ENCODE data around the gene SMS. TPM values are rescaled to one million over a fixed set of nuclear protein-coding genes. Genes with fewer than 3 reads are reported as not detected.

Gene SMS
- total RNA-seq, 2 experiments from 2014 or later = 64.9 to 86.3 TPM

DNA sequence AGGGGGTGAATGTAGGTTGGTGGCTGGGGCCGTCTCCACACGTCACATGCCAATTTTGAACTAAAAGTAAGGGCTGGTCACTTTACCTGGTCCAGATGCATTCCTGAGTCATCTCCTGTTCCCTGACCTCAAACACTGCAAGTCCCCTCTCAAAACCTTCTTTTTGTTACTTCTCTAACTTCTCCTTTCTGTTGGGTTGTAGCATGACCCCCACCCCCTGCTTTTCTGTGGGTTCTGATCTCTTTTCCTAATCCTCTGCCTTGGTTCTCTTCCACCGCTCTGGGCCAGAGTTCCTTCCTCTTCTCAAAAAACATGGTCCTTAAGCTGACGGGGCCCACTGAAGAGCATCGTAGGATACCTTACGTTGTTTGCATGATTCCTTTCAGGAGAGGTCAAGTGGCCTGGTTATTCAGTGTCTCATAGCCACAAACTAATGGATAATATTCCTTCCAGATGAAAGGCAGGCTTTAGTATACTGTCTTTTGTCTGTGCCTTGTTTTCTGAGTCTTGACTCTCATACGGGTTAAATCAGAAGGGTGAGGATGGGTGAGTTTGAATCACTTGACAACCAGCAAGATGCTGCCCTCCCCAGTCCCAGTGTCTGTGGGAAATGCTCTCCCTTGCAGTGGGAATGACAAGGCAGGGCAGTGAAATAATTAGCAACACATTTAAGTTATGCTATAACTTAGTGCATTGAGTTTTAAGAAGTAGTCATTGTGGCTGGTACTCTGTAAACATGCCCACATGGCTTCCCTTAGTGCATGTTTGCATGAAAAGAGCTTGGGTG is 15.1 kb downstream of the SMS start:
- no peaks in the 10 kb centered on the region for H3K9me3 ChIP-seq (ENCODE audit: low read length)
- POLR2A ChIA-PET = no interaction called here
- BruUV-seq (replicated peaks) = no TSS peak
- H4K20me1 ChIP-seq (ENCODE audit: insufficient read depth, low read length) = no peaks in the 10 kb centered on the region
- CTCF ChIA-PET (ENCODE audit: unreplicated experiment) = interaction anchor here (0.6 kb wide), 1 partner anchor 16 kb away, joined by 3 read pairs; no protein-coding TSS in a partner anchor
- intact Hi-C loops (cut with micrococcal nuclease; ENCODE audit: unreplicated experiment) = no loop called here
- peaks cover 73% of the 10 kb centered on the region for H3K79me2 ChIP-seq (ENCODE audit: insufficient read depth, low read depth, low read length)
- no peaks in the 10 kb centered on the region; the same call in none of the 2 replicates for H3K36me3 ChIP-seq (ENCODE audit: insufficient read depth, low read length)
- no peaks in the 10 kb centered on the region for H3K9me2 ChIP-seq (ENCODE audit: insufficient read depth, low read length)
- H2AFZ ChIP-seq (ENCODE audit: low read length) = no peak overlapping the region
- H3K4me3 ChIP-seq (ENCODE audit: low read depth, low read length, poor library complexity, severe bottlenecking) = no peak overlapping the region
- no peak for DNase-seq (ENCODE audit: low spot score)
- H3K4me1 ChIP-seq (ENCODE audit: insufficient read depth, low read length, poor library complexity, severe bottlenecking) = no peaks in the 10 kb centered on the region
- TF ChIP-seq, protein P1, sequence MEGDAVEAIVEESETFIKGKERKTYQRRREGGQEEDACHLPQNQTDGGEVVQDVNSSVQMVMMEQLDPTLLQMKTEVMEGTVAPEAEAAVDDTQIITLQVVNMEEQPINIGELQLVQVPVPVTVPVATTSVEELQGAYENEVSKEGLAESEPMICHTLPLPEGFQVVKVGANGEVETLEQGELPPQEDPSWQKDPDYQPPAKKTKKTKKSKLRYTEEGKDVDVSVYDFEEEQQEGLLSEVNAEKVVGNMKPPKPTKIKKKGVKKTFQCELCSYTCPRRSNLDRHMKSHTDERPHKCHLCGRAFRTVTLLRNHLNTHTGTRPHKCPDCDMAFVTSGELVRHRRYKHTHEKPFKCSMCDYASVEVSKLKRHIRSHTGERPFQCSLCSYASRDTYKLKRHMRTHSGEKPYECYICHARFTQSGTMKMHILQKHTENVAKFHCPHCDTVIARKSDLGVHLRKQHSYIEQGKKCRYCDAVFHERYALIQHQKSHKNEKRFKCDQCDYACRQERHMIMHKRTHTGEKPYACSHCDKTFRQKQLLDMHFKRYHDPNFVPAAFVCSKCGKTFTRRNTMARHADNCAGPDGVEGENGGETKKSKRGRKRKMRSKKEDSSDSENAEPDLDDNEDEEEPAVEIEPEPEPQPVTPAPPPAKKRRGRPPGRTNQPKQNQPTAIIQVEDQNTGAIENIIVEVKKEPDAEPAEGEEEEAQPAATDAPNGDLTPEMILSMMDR (conservative IDR thresholded peaks at IDR 0.05; ENCODE audit: low read length) = no peak
- TF ChIP-seq EZH2phosphoT487 (IDR thresholded peaks at IDR 0.05; ENCODE audit: borderline replicate concordance, low read depth, low read length) = no peak
- no peak overlapping the region for H3K27ac ChIP-seq (ENCODE audit: low read depth, low read length, poor library complexity, severe bottlenecking)
- H3K4me2 ChIP-seq (ENCODE audit: low read length) = no peak overlapping the region

DNA sequence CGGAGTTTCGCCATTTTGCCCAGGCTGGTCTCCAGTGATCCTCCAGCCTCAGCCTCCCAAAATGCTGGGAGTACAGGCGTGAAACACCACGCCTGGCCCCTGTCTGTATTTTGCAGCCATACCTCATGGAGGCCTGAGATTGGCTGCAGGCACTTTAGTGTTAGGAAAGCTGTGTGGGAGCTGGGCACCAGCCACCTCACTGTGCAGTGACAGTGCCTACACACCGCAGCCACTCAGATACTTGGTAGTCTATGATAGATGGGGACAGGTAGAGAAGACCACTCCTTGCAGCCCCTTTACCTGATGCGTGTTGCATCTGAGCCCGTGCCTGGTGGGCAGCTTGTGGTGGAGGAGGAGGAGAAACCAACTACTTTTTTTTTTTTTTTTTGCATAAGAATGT is 16.3 kb downstream of the SMS start:
- Histone ChIP-seq H3K9me3 (ENCODE audit: low read length) (no peaks in the 10 kb centered on the region), H3K4me3 (ENCODE audit: low read depth, low read length, poor library complexity, severe bottlenecking) (no peak overlapping the region), H2AFZ (ENCODE audit: low read length) (no peak overlapping the region), H3K27ac (ENCODE audit: low read depth, low read length, poor library complexity, severe bottlenecking) (no peak overlapping the region), H3K4me2 (ENCODE audit: low read length) (no peak overlapping the region), H3K36me3 (ENCODE audit: insufficient read depth, low read length) (no peaks in the 10 kb centered on the region; the same call in none of the 2 replicates), H3K4me1 (ENCODE audit: insufficient read depth, low read length, poor library complexity, severe bottlenecking) (no peaks in the 10 kb centered on the region), H4K20me1 (ENCODE audit: insufficient read depth, low read length) (no peaks in the 10 kb centered on the region), H3K79me2 (ENCODE audit: insufficient read depth, low read depth, low read length) (peaks cover 72% of the 10 kb centered on the region), H3K9me2 (ENCODE audit: insufficient read depth, low read length) (no peaks in the 10 kb centered on the region)
- no peak for TF ChIP-seq EZH2phosphoT487 (IDR thresholded peaks at IDR 0.05; ENCODE audit: borderline replicate concordance, low read depth, low read length)
- TF ChIP-seq, protein P1 (conservative IDR thresholded peaks at IDR 0.05; ENCODE audit: low read length) = no peak
- no peak for DNase-seq (ENCODE audit: low spot score)
- ChIA-PET POLR2A (no interaction called here), CTCF (ENCODE audit: unreplicated experiment) (no interaction called here)
- intact Hi-C loops (cut with micrococcal nuclease; ENCODE audit: unreplicated experiment) = no loop called here
- no TSS peak for BruUV-seq (replicated peaks)

DNA sequence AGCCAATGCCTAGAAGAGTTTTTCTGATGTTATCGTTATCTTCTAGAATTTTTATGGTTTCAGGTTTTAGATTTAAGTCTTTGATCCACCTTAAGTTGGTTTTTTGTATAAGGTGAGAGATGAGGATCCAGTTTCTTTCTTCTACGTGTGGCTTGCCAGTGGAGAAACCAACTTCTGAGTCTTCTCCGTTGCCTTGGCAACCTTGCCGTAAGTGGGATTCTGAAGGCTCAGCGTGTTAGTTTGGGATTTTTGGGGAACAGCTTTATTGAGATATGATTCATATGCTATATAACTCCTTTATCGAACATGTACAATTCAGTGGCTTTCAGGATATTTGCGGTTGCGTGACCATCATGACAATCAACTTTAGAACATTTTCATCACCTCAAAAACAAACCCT is 17.7 kb downstream of the SMS start:
- no peak for DNase-seq (ENCODE audit: low spot score)
- H3K9me3 ChIP-seq (ENCODE audit: low read length) = no peaks in the 10 kb centered on the region
- no TSS peak for BruUV-seq (replicated peaks)
- no peaks in the 10 kb centered on the region for H3K9me2 ChIP-seq (ENCODE audit: insufficient read depth, low read length)
- no peak overlapping the region for H2AFZ ChIP-seq (ENCODE audit: low read length)
- ChIA-PET CTCF (ENCODE audit: unreplicated experiment) (no interaction called here), POLR2A (no interaction called here)
- H3K36me3 ChIP-seq (ENCODE audit: insufficient read depth, low read length) = no peaks in the 10 kb centered on the region; the same call in none of the 2 replicates
- peaks cover 73% of the 10 kb centered on the region for H3K79me2 ChIP-seq (ENCODE audit: insufficient read depth, low read depth, low read length)
- TF ChIP-seq EZH2phosphoT487 (IDR thresholded peaks at IDR 0.05; ENCODE audit: borderline replicate concordance, low read depth, low read length) = no peak
- TF ChIP-seq, protein P1 (conservative IDR thresholded peaks at IDR 0.05; ENCODE audit: low read length) = no peak
- H4K20me1 ChIP-seq (ENCODE audit: insufficient read depth, low read length) = no peaks in the 10 kb centered on the region; the same call in 1 of the 2 replicates
- intact Hi-C loops (cut with micrococcal nuclease; ENCODE audit: unreplicated experiment) = no loop called here
- H3K4me3 ChIP-seq (ENCODE audit: low read depth, low read length, poor library complexity, severe bottlenecking) = no peak overlapping the region
- H3K27ac ChIP-seq (ENCODE audit: low read depth, low read length, poor library complexity, severe bottlenecking) = no peak overlapping the region
- no peaks in the 10 kb centered on the region for H3K4me1 ChIP-seq (ENCODE audit: insufficient read depth, low read length, poor library complexity, severe bottlenecking)
- no peak overlapping the region for H3K4me2 ChIP-seq (ENCODE audit: low read length)

Measured in OCI-LY7 (cell line).